Mesendoderm (in vitro differentiated cells): Measurements from ENCODE around the gene FBXO33.

Experiments used
- DNase-seq: peaks from one replicate; pipeline ENCODE4 v3.0.0; 2013
- H2AK5ac ChIP-seq: 2 replicates; pipeline ENCODE4 v1.6.1; 2013; ENCODE audit warnings: low read length, inconsistent platforms
- H2BK120ac ChIP-seq: 2 replicates; pipeline ENCODE4 v1.6.1; 2013; ENCODE audit warnings: low read depth, mild to moderate bottlenecking, low read length, moderate library complexity, mixed read lengths
- H2BK15ac ChIP-seq: replicated peaks from 2 replicates; pipeline ENCODE4 v1.6.1; 2013; ENCODE audit warnings: low read depth, mild to moderate bottlenecking, moderate library complexity
- H2BK5ac ChIP-seq: 2 replicates; pipeline ENCODE4 v1.6.1; 2013; ENCODE audit warnings: low read length, inconsistent platforms
- H3K18ac ChIP-seq: 2 replicates; pipeline ENCODE4 v1.6.1; 2013; ENCODE audit warnings: mild to moderate bottlenecking, low read length, mixed read lengths
- H3K23ac ChIP-seq: one replicate; pipeline ENCODE4 v1.6.1; 2013; ENCODE audit warnings: low read length
- H3K27ac ChIP-seq: 2 replicates; pipeline ENCODE4 v1.5.1; 2013; ENCODE audit warnings: low read depth, mild to moderate bottlenecking, inconsistent platforms, low read length, moderate library complexity
- H3K27me3 ChIP-seq: 2 replicates; pipeline ENCODE4 v1.6.1; 2013; ENCODE audit warnings: low read length, control low read depth, mild to moderate bottlenecking, inconsistent platforms; ENCODE audit not compliant: insufficient read depth, poor library complexity
- H3K36me3 ChIP-seq: 2 replicates; pipeline ENCODE4 v1.6.1; 2013; ENCODE audit warnings: low read length, inconsistent platforms; ENCODE audit not compliant: control insufficient read depth, insufficient read depth
- H3K4ac ChIP-seq: one replicate; pipeline ENCODE4 v1.6.1; 2013; ENCODE audit warnings: low read depth, mild to moderate bottlenecking, low read length, moderate library complexity
- H3K4me1 ChIP-seq: 2 replicates; pipeline ENCODE4 v1.6.1; 2013; ENCODE audit warnings: low read depth, low read length, inconsistent platforms; ENCODE audit not compliant: control insufficient read depth
- H3K4me2 ChIP-seq: 2 replicates; pipeline ENCODE4 v1.6.1; 2013; ENCODE audit warnings: low read length
- H3K4me3 ChIP-seq: 2 replicates; pipeline ENCODE4 v1.5.1; 2013; ENCODE audit warnings: mild to moderate bottlenecking, low read length
- H3K56ac ChIP-seq: one replicate; pipeline ENCODE4 v1.6.1; 2013; ENCODE audit warnings: low read length
- H3K79me1 ChIP-seq: 2 replicates; pipeline ENCODE4 v1.6.1; 2013; ENCODE audit warnings: low read length, inconsistent platforms
- H3K79me2 ChIP-seq: 2 replicates; pipeline ENCODE4 v1.6.1; 2013; ENCODE audit warnings: mild to moderate bottlenecking, low read length; ENCODE audit not compliant: control insufficient read depth, insufficient read depth
- H3K9ac ChIP-seq: 2 replicates; pipeline ENCODE4 v1.6.1; 2013; ENCODE audit warnings: low read length, inconsistent platforms
- H4K5ac ChIP-seq: one replicate; pipeline ENCODE4 v1.6.1; 2013; ENCODE audit warnings: low read length
- H4K8ac ChIP-seq: one replicate; pipeline ENCODE4 v1.6.1; 2013; ENCODE audit warnings: low read depth, mild to moderate bottlenecking, control low read depth, low read length, moderate library complexity
- WGBS: extraction: QIAGEN DNeasy Blood & Tissue Kit; methylation state at CpG from one replicate; pipeline ENCODE4 v1.1.7; 2013; ENCODE audit warnings: low lambda C conversion rate, missing lambda C conversion rate; ENCODE audit not compliant: insufficient coverage; ENCODE audit errors: extremely low coverage; 5-methylcytosine and 5-hydroxymethylcytosine counted together

FBXO33 gene

DNA sequence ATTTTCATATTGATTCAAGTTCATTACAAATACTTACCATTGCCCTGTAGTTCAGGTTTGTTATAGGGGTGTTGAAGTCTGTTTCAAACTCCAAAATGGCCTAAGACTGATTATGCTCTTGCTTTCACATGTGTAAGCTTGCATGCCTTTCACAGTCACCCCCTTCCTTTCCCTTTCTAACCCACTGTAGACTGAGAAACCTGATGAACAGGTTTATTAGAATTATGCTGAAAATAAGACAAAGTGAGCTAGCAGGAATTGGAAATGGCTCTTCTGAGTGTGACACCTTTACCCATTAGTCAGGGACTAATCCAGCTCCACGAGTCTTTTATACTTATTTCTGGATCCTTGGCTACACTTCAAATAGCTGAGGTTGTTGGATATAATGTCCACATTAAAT is 38.9 kb downstream of the FBXO33 start:
- Histone ChIP-seq H4K8ac (no peak overlapping the region), H2BK5ac (no peak overlapping the region), H2AK5ac (no peak overlapping the region), H3K56ac (no peak overlapping the region), H2BK15ac (no peak overlapping the region), H3K4ac (no peak overlapping the region), H2BK120ac (no peak overlapping the region), H3K4me3 (no peak overlapping the region), H3K4me2 (no peak overlapping the region), H3K36me3 (no peaks in the 10 kb centered on the region), H4K5ac (no peak overlapping the region), H3K27me3 (no peaks in the 10 kb centered on the region), H3K79me2 (no peaks in the 10 kb centered on the region), H3K27ac (no peak overlapping the region), H3K79me1 (no peaks in the 10 kb centered on the region), H3K23ac (no peak overlapping the region), H3K18ac (no peak overlapping the region), H3K9ac (no peak overlapping the region), H3K4me1 (no peaks in the 10 kb centered on the region)
- WGBS, result no CpG with 5 or more reads among the region's 1 CpG
- DNase-seq, result no peak

- Histone ChIP-seq H3K23ac (no peak overlapping the region), H3K56ac (no peak overlapping the region), H3K9ac (no peak overlapping the region), H3K27ac (no peak overlapping the region), H3K4me3 (no peak overlapping the region), H3K4ac (no peak overlapping the region), H2BK15ac (no peak overlapping the region), H3K36me3 (no peaks in the 10 kb centered on the region), H4K8ac (no peak overlapping the region), H2BK5ac (no peak overlapping the region), H2AK5ac (no peak overlapping the region), H3K4me1 (no peaks in the 10 kb centered on the region), H3K79me2 (no peaks in the 10 kb centered on the region), H3K27me3 (no peaks in the 10 kb centered on the region), H2BK120ac (no peak overlapping the region), H3K79me1 (no peaks in the 10 kb centered on the region), H4K5ac (no peak overlapping the region), H3K18ac (no peak overlapping the region), H3K4me2 (no peak overlapping the region)
- no CpG with 5 or more reads among the region's 4 CpGs for WGBS
- DNase-seq, result no peak
These were observed 48.1 kb downstream of the FBXO33 start for GRCh38 chr14:39384177-39384576.

DNA sequence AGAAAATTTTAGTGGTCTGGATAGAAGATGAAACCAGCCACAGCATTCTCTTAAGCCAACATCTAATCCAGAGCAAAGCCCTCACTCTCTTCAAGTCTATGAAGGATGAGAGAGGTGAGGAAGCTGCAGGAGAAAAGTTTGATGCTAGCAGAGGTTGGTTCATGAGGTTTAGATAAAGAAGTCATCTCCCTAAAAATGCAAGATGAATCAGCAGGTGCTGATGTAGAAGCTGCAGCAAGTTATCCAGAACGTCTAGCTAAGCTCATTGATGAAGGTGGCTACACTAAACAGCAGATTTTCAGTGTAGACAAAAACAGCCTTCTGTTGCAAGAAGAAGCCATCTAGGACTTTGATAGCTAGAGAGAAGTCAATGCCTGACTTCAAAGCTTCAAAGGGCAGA is 48.5 kb downstream of the FBXO33 start:
- H3K9ac ChIP-seq, result no peak overlapping the region
- no peak overlapping the region for H2BK5ac ChIP-seq
- no peak overlapping the region for H3K4me2 ChIP-seq
- WGBS, result no CpG with 5 or more reads among the region's 1 CpG
- H3K18ac ChIP-seq, result no peak overlapping the region
- no peak overlapping the region for H2BK15ac ChIP-seq
- no peak overlapping the region for H4K5ac ChIP-seq
- no peaks in the 10 kb centered on the region for H3K79me2 ChIP-seq
- no peaks in the 10 kb centered on the region for H3K27me3 ChIP-seq
- no peak overlapping the region for H3K56ac ChIP-seq
- H4K8ac ChIP-seq, result no peak overlapping the region
- no peak overlapping the region for H3K27ac ChIP-seq
- DNase-seq, result no peak
- no peaks in the 10 kb centered on the region for H3K4me1 ChIP-seq
- H3K4ac ChIP-seq, result no peak overlapping the region
- H3K79me1 ChIP-seq, result no peaks in the 10 kb centered on the region
- H3K36me3 ChIP-seq, result no peaks in the 10 kb centered on the region
- H3K23ac ChIP-seq, result no peak overlapping the region
- no peak overlapping the region for H2AK5ac ChIP-seq
- no peak overlapping the region for H2BK120ac ChIP-seq
- no peak overlapping the region for H3K4me3 ChIP-seq

GRCh38 chr14:39383026-39383660 is 49.1 kb downstream of the FBXO33 start:
- Histone ChIP-seq H2BK15ac (no peak overlapping the region), H3K23ac (no peak overlapping the region), H3K79me2 (no peaks in the 10 kb centered on the region), H2BK5ac (no peak overlapping the region), H3K4ac (no peak overlapping the region), H3K4me2 (no peak overlapping the region), H2BK120ac (no peak overlapping the region), H3K18ac (no peak overlapping the region), H3K27ac (no peak overlapping the region), H3K9ac (no peak overlapping the region), H2AK5ac (no peak overlapping the region), H3K79me1 (no peaks in the 10 kb centered on the region), H4K5ac (no peak overlapping the region), H3K4me1 (no peaks in the 10 kb centered on the region), H3K27me3 (no peaks in the 10 kb centered on the region), H4K8ac (no peak overlapping the region), H3K56ac (no peak overlapping the region), H3K4me3 (no peak overlapping the region), H3K36me3 (no peaks in the 10 kb centered on the region)
- no CpG with 5 or more reads among the region's 1 CpG for WGBS
- DNase-seq, result no peak

DNA sequence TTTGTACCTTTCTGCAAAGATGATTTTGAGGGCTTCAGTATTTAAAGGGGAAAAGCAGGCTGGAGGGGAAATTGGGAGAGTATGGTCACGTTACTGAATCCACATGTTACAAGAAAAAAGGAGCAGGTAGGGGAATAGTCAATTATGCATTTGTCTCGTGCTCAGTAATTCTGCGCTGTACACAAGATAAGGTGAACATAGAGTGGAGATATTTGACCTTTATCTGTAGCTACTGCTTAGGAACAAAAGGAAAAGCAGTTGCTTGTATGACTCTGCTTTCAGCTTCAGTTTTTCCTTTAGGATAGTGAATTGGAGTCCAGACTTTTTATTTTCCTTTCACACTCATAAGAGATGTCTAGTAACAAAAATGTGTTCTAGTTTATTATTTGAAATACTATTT is 49.8 kb downstream of the FBXO33 start:
- H3K79me2 ChIP-seq, result no peaks in the 10 kb centered on the region
- no peak overlapping the region for H2AK5ac ChIP-seq
- H2BK15ac ChIP-seq, result no peak overlapping the region
- no peaks in the 10 kb centered on the region for H3K4me1 ChIP-seq
- H3K4me2 ChIP-seq, result no peak overlapping the region
- H3K18ac ChIP-seq, result no peak overlapping the region
- no peak overlapping the region for H3K9ac ChIP-seq
- H4K8ac ChIP-seq, result no peak overlapping the region
- no peak overlapping the region for H3K23ac ChIP-seq
- H4K5ac ChIP-seq, result no peak overlapping the region
- DNase-seq, result no peak
- H2BK5ac ChIP-seq, result no peak overlapping the region
- no peaks in the 10 kb centered on the region for H3K36me3 ChIP-seq
- H3K4ac ChIP-seq, result no peak overlapping the region
- no peak overlapping the region for H3K56ac ChIP-seq
- no peak overlapping the region for H2BK120ac ChIP-seq
- no peak overlapping the region for H3K4me3 ChIP-seq
- H3K27me3 ChIP-seq, result no peaks in the 10 kb centered on the region
- H3K79me1 ChIP-seq, result no peaks in the 10 kb centered on the region
- no peak overlapping the region for H3K27ac ChIP-seq
- WGBS, result no CpG with 5 or more reads among the region's 3 CpGs

- Histone ChIP-seq H3K36me3 (no peaks in the 10 kb centered on the region), H3K18ac (no peak overlapping the region), H3K4me1 (no peaks in the 10 kb centered on the region), H2BK120ac (no peak overlapping the region), H3K9ac (no peak overlapping the region), H4K8ac (no peak overlapping the region), H4K5ac (no peak overlapping the region), H3K27me3 (no peaks in the 10 kb centered on the region), H3K4me3 (no peak overlapping the region), H3K79me1 (no peaks in the 10 kb centered on the region), H3K79me2 (no peaks in the 10 kb centered on the region), H3K4ac (no peak overlapping the region), H3K4me2 (no peak overlapping the region), H3K27ac (no peak overlapping the region), H2AK5ac (no peak overlapping the region), H2BK5ac (no peak overlapping the region), H2BK15ac (no peak overlapping the region), H3K56ac (no peak overlapping the region), H3K23ac (no peak overlapping the region)
- WGBS, result no CpG with 5 or more reads among the region's 4 CpGs
- DNase-seq, result no peak
These were observed 50.9 kb downstream of the FBXO33 start for GRCh38 chr14:39381366-39381765.
